ENCODE results near the gene SOS2.

- TF ChIP-seq RARB (CRISPR knock-in tag; IDR thresholded peaks at IDR 0.05), result no peak
- no peak for TF ChIP-seq CSDC2 (CRISPR knock-in tag; IDR thresholded peaks at IDR 0.05)
- no peak for TF ChIP-seq TCF4 (CRISPR knock-in tag; IDR thresholded peaks at IDR 0.05; ENCODE audit: borderline replicate concordance)
- TF ChIP-seq PPARA (CRISPR knock-in tag; IDR thresholded peaks at IDR 0.05; ENCODE audit: borderline replicate concordance), result no peak
- no peak for TF ChIP-seq ZFP3 (CRISPR knock-in tag; IDR thresholded peaks at IDR 0.05)
- TF ChIP-seq ZFP30 (CRISPR knock-in tag; IDR thresholded peaks at IDR 0.05), result no peak
- no peak for TF ChIP-seq ZC3H10 (CRISPR knock-in tag; IDR thresholded peaks at IDR 0.05)
- TF ChIP-seq, protein P1, sequence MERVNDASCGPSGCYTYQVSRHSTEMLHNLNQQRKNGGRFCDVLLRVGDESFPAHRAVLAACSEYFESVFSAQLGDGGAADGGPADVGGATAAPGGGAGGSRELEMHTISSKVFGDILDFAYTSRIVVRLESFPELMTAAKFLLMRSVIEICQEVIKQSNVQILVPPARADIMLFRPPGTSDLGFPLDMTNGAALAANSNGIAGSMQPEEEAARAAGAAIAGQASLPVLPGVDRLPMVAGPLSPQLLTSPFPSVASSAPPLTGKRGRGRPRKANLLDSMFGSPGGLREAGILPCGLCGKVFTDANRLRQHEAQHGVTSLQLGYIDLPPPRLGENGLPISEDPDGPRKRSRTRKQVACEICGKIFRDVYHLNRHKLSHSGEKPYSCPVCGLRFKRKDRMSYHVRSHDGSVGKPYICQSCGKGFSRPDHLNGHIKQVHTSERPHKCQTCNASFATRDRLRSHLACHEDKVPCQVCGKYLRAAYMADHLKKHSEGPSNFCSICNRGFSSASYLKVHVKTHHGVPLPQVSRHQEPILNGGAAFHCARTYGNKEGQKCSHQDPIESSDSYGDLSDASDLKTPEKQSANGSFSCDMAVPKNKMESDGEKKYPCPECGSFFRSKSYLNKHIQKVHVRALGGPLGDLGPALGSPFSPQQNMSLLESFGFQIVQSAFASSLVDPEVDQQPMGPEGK (CRISPR knock-in tag; IDR thresholded peaks at IDR 0.05; ENCODE audit: borderline replicate concordance), result no peak
- no peak for TF ChIP-seq ZNF565 (CRISPR knock-in tag; conservative IDR thresholded peaks at IDR 0.05; ENCODE audit: low read depth)
- TF ChIP-seq TOX (CRISPR knock-in tag; IDR thresholded peaks at IDR 0.05; ENCODE audit: borderline replicate concordance), result no peak
- TF ChIP-seq, protein P2, sequence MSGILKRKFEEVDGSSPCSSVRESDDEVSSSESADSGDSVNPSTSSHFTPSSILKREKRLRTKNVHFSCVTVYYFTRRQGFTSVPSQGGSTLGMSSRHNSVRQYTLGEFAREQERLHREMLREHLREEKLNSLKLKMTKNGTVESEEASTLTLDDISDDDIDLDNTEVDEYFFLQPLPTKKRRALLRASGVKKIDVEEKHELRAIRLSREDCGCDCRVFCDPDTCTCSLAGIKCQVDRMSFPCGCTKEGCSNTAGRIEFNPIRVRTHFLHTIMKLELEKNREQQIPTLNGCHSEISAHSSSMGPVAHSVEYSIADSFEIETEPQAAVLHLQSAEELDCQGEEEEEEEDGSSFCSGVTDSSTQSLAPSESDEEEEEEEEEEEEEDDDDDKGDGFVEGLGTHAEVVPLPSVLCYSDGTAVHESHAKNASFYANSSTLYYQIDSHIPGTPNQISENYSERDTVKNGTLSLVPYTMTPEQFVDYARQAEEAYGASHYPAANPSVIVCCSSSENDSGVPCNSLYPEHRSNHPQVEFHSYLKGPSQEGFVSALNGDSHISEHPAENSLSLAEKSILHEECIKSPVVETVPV (CRISPR knock-in tag; IDR thresholded peaks at IDR 0.05), result no peak
- TF ChIP-seq ZNF70 (CRISPR knock-in tag; IDR thresholded peaks at IDR 0.05), result no peak
- TF ChIP-seq TSHZ2 (CRISPR knock-in tag; IDR thresholded peaks at IDR 0.05), result no peak
Observed at GRCh38 chr14:50117456-50117855, 113.9 kb downstream of the SOS2 start.
